Measurements from ENCODE around the gene RGS21. TPM values are rescaled to one million over a fixed set of nuclear protein-coding genes. Genes with fewer than 3 reads are reported as not detected.

The RGS21 gene
- total and polyA plus RNA-seq, 2 of the 4 experiments (the other 2 are of a cell fraction) = not detected

GRCh38 chr1:192379554-192379953 lies 62.8 kb downstream of the RGS21 start:
- H3K9ac ChIP-seq (ENCODE audit: low read depth, low read length) = no peak overlapping the region
- in situ Hi-C loops (cut with MboI; ENCODE audit: low sequenced_read_pairs) = no loop called here
- ATAC-seq (ENCODE audit: low read depth) (no peak), DNase-seq (no peak)
- no peaks in the 10 kb centered on the region for H3K9me3 ChIP-seq (ENCODE audit: control insufficient read depth, insufficient read depth, low read length)
- ChIA-PET POLR2A (ENCODE audit: unreplicated experiment) (no interaction called here), CTCF (no interaction called here)
- H2BK15ac ChIP-seq (ENCODE audit: low read depth, low read length) = no peak overlapping the region
- TF ChIP-seq CEBPB (IDR thresholded peaks at IDR 0.05; ENCODE audit: low read depth, low read length) (no peak), SMC3 (IDR thresholded peaks at IDR 0.05; ENCODE audit: low read depth, low read length) (no peak), MXI1 (IDR thresholded peaks at IDR 0.05; ENCODE audit: borderline replicate concordance, low read depth, low read length) (no peak), FOS (IDR thresholded peaks at IDR 0.05; ENCODE audit: low read depth, low read length) (no peak), ELK1 (IDR thresholded peaks at IDR 0.05; ENCODE audit: borderline replicate concordance, low read depth, low read length) (no peak), POLR2A (IDR thresholded peaks at IDR 0.05; ENCODE audit: low read depth, low read length) (no peak), RCOR1 (IDR thresholded peaks at IDR 0.05; ENCODE audit: insufficient replicate concordance, low read length) (no peak), NFE2L2 (IDR thresholded peaks at IDR 0.05; ENCODE audit: low read depth, low read length) (no peak), RFX5 (IDR thresholded peaks at IDR 0.05; ENCODE audit: low read depth, low read length) (no peak), CTCF (conservative IDR thresholded peaks at IDR 0.05; ENCODE audit: low read depth, low read length) (no peak), CHD1 (IDR thresholded peaks at IDR 0.05; ENCODE audit: low read depth, low read length) (no peak), BHLHE40 (IDR thresholded peaks at IDR 0.05; ENCODE audit: low read depth, low read length) (no peak), MAFK (IDR thresholded peaks at IDR 0.05; ENCODE audit: low read depth, low read length) (no peak), RAD21 (IDR thresholded peaks at IDR 0.05; ENCODE audit: low read length) (no peak), MAZ (IDR thresholded peaks at IDR 0.05; ENCODE audit: borderline replicate concordance, low read depth, low read length) (no peak), USF2 (IDR thresholded peaks at IDR 0.05; ENCODE audit: low read depth, low read length) (no peak)
- H2BK120ac ChIP-seq (ENCODE audit: low read depth, low read length) = no peak overlapping the region
- H3K27ac ChIP-seq (ENCODE audit: insufficient read depth, low read length) = no peak overlapping the region
- H3K79me1 ChIP-seq (ENCODE audit: low read depth in 1 of 2, low read length in 2 of 2) = no peaks in the 10 kb centered on the region
- H3K56ac ChIP-seq (ENCODE audit: extremely low read depth, insufficient read depth, low read length) = no peak overlapping the region
- BruUV-seq (replicated peaks) = no TSS peak
- no peak overlapping the region for H2AFZ ChIP-seq (replicated peaks; ENCODE audit: low read length, poor library complexity)
- H3K14ac ChIP-seq (replicated peaks; ENCODE audit: low read depth, low read length) = no peak overlapping the region
- H4K20me1 ChIP-seq (ENCODE audit: insufficient read depth, low read length) = no peaks in the 10 kb centered on the region
- no peak overlapping the region for H4K5ac ChIP-seq (ENCODE audit: low read depth, low read length)
- no peaks in the 10 kb centered on the region for H3K27me3 ChIP-seq (ENCODE audit: control insufficient read depth, insufficient read depth, low read length)
- peaks cover 2% of the 10 kb centered on the region; the same call in 1 of the 2 replicates for H3K4me1 ChIP-seq (ENCODE audit: control insufficient read depth, insufficient read depth, low read length)
- no peak overlapping the region for H2BK20ac ChIP-seq (ENCODE audit: low read depth, low read length)
- H3K9me1 ChIP-seq (ENCODE audit: insufficient read depth, low read length) = no peaks in the 10 kb centered on the region
- H4K8ac ChIP-seq (ENCODE audit: low read depth in 2 of 2, low read length in 2 of 2) = no peak overlapping the region
- no CpG with 5 or more reads among the region's 2 CpGs for WGBS, 2 experiments (ENCODE audit: extremely low coverage in 2 of 2, insufficient read length in 1 of 2)
- intact Hi-C loops (cut with micrococcal nuclease) = no loop called here
- H3K4ac ChIP-seq (ENCODE audit: low read depth, low read length) = no peak overlapping the region
- H2AK9ac ChIP-seq (replicated peaks; ENCODE audit: low read depth, low read length, poor library complexity) = no peak overlapping the region
- H3K18ac ChIP-seq (ENCODE audit: low read depth, low read length) = no peak overlapping the region
- no peak overlapping the region for H2AK5ac ChIP-seq (ENCODE audit: low read depth, low read length)
- no peak overlapping the region for H4K91ac ChIP-seq (ENCODE audit: insufficient read depth, low read depth, low read length)
- H3K23ac ChIP-seq (ENCODE audit: low read depth, low read length) = no peak overlapping the region
- H3K4me3 ChIP-seq (ENCODE audit: insufficient read depth, low read depth, low read length) = no peak overlapping the region
- no peak overlapping the region for H2BK5ac ChIP-seq (ENCODE audit: low read depth, low read length, poor library complexity, severe bottlenecking)
- H3K36me3 ChIP-seq (ENCODE audit: control insufficient read depth, insufficient read depth, low read length) = no peaks in the 10 kb centered on the region
- H3K4me2 ChIP-seq (ENCODE audit: low read depth, low read length) = no peak overlapping the region
- dilution Hi-C loops (cut with HindIII; ENCODE audit: low sequenced_read_pairs, unreplicated experiment) = no loop called here

Data from IMR-90 (cell line).